Measurements from ENCODE around the gene IRX4.

GRCh38 chr5:1887588-1888360 lies 5.0 kb upstream of the IRX4 start:
- TF ChIP-seq CTCF (IDR thresholded peaks at IDR 0.05) (no peak), EZH2phosphoT487 (IDR thresholded peaks at IDR 0.05; ENCODE audit: borderline replicate concordance, low read depth) (no peak), MXI1 (IDR thresholded peaks at IDR 0.05; ENCODE audit: low read depth, low read length) (no peak), CHD2 (IDR thresholded peaks at IDR 0.05; ENCODE audit: low read length, partially characterized antibody) (no peak), EP300 (IDR thresholded peaks at IDR 0.05; ENCODE audit: borderline replicate concordance in 1 of 2, low read depth in 1 of 2, low read length in 1 of 2) (no peak), PBX3 (IDR thresholded peaks at IDR 0.05) (no peak)
- TF ChIP-seq, protein P1, sequence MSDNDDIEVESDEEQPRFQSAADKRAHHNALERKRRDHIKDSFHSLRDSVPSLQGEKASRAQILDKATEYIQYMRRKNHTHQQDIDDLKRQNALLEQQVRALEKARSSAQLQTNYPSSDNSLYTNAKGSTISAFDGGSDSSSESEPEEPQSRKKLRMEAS (IDR thresholded peaks at IDR 0.05; ENCODE audit: low read depth), result no peak

Data from SK-N-SH (cell line).